GM12878 (cell line): ENCODE data around the gene PPP1R9B. TPM values are rescaled to one million over a fixed set of nuclear protein-coding genes. Genes with fewer than 3 reads are reported as not detected.

Source experiments
- ATAC-seq: fragments of 200-7000 bp; cut with Tn5 transposase; 3 replicates; pipeline ENCODE4 v1.9.1; 2020; ENCODE audit warnings: mild to moderate bottlenecking, moderate library complexity
- BruUV-seq: library from RNA; stranded (reverse); fragments of 400-500 nt; replicated peaks from 2 replicates; lab custom pipeline; 2021; lab: Mats Ljungman, UMichigan
- CTCF ChIA-PET: fragments of 300-600 bp; sonication (Branson Sonifier 250); formaldehyde crosslinking; extraction: SDS; loops from one replicate; lab custom pipeline; 2021; ENCODE audit warnings: inconsistent platforms; lab: Yijun Ruan, JAX
- POLR2A ChIA-PET: fragments of 350-600 bp; formaldehyde crosslinking; extraction: SDS; loops from one replicate; lab custom pipeline; 2021; ENCODE audit warnings: inconsistent platforms; lab: Charles Lee
- RAD21 ChIA-PET: fragments of 300-600 bp; sonication (Branson Sonifier 250); formaldehyde crosslinking; loops from one replicate; lab custom pipeline; 2023; ENCODE audit warnings: antibody characterized with exemption; ENCODE audit not compliant: unreplicated experiment; lab: Charles Lee
- SMC1A ChIA-PET: fragments of 300-600 bp; sonication (Branson Sonifier 250); formaldehyde crosslinking; loops from one replicate; lab custom pipeline; 2023; ENCODE audit not compliant: unreplicated experiment, uncharacterized antibody; lab: Charles Lee
- DNase-seq: peaks from one replicate; pipeline ENCODE4 v3.0.0-alpha.2; 2011; ENCODE audit warnings: low read depth, low spot score
- FAIRE-seq: peaks from 3 replicates; lab custom pipeline; 2011; peaks lifted over from hg19 to GRCh38; lab: Jason Lieb, UNC
- H2AFZ ChIP-seq: 2 replicates; pipeline ENCODE4 v1.6.0; 2011; ENCODE audit warnings: low read depth, low read length, control low read depth; ENCODE audit not compliant: control insufficient read depth
- H3K27ac ChIP-seq: 2 replicates; pipeline ENCODE4 v1.5.1; 2011; ENCODE audit warnings: control low read depth; ENCODE audit not compliant: control insufficient read depth, insufficient read depth
- H3K27me3 ChIP-seq, 2 experiments: replicated peaks in 1 of 2; 2 replicates each; pipeline versions ENCODE4 v1.6.0 to v1.6.1; 2011; ENCODE audit warnings: low read length in 1 of 2; ENCODE audit not compliant: control insufficient read depth in 2 of 2, insufficient read depth in 2 of 2
- H3K36me3 ChIP-seq, 2 experiments: 2 replicates each; pipeline ENCODE4 v1.5.1; 2011; ENCODE audit warnings: low read length in 1 of 2; ENCODE audit not compliant: control insufficient read depth in 2 of 2, insufficient read depth in 2 of 2
- H3K4me1 ChIP-seq: 2 replicates; pipeline ENCODE4 v1.6.1; 2011; ENCODE audit warnings: mild to moderate bottlenecking, low read length, moderate library complexity, mixed read lengths; ENCODE audit not compliant: control insufficient read depth, insufficient read depth
- H3K4me2 ChIP-seq: 2 replicates; pipeline ENCODE4 v1.6.0; 2011; ENCODE audit warnings: control low read depth; ENCODE audit not compliant: control insufficient read depth, insufficient read depth
- H3K4me3 ChIP-seq: fragments of 200-600 bp; sonication (generic); 2 replicates; pipeline ENCODE4 v1.5.1; 2016
- H3K79me2 ChIP-seq: 2 replicates; pipeline ENCODE4 v1.6.0; 2011; ENCODE audit warnings: low read length; ENCODE audit not compliant: control insufficient read depth, insufficient read depth
- H3K9ac ChIP-seq: 2 replicates; pipeline ENCODE4 v1.8.0; 2011; ENCODE audit warnings: low read length, control low read depth, mixed read lengths; ENCODE audit not compliant: control insufficient read depth, insufficient read depth
- H3K9me3 ChIP-seq: replicated peaks from 3 replicates; pipeline ENCODE4 v1.5.1; 2011; ENCODE audit warnings: mild to moderate bottlenecking, low read length; ENCODE audit not compliant: control insufficient read depth, insufficient read depth
- H4K20me1 ChIP-seq: 2 replicates; pipeline ENCODE4 v1.6.0; 2011; ENCODE audit not compliant: control insufficient read depth, insufficient read depth
- BCLAF1 ChIP-seq: fragments of 450-650 bp; IDR thresholded peaks from 2 replicates; pipeline ENCODE4 v1.6.1; 2017; ENCODE audit warnings: antibody characterized with exemption, mild to moderate bottlenecking, moderate library complexity
- BMI1 ChIP-seq: fragments of 450-650 bp; IDR thresholded peaks from 2 replicates; pipeline ENCODE4 v1.6.1; 2016; ENCODE audit warnings: mild to moderate bottlenecking, moderate library complexity, borderline replicate concordance
- CHD4 ChIP-seq: fragments of 200-600 bp; sonication (generic); IDR thresholded peaks from 2 replicates; pipeline ENCODE4 v1.6.1; 2016; ENCODE audit warnings: mild to moderate bottlenecking
- CREB1 ChIP-seq: IDR thresholded peaks from 2 replicates; pipeline ENCODE4 v1.6.1; 2012; ENCODE audit warnings: low read depth, mild to moderate bottlenecking, inconsistent platforms
- E2F8 ChIP-seq: fragments of 450-650 bp; IDR thresholded peaks from 2 replicates; pipeline ENCODE4 v1.6.1; 2018; ENCODE audit warnings: mild to moderate bottlenecking, low read depth, moderate library complexity; ENCODE audit not compliant: partially characterized antibody
- HDAC6 ChIP-seq: fragments of 200-600 bp; sonication (generic); IDR thresholded peaks from one replicate; pipeline ENCODE4 v1.8.0; 2017; ENCODE audit warnings: antibody characterized with exemption; ENCODE audit not compliant: unreplicated experiment
- MTA3 ChIP-seq: IDR thresholded peaks from 2 replicates; pipeline ENCODE4 v1.6.1; 2012; ENCODE audit warnings: low read length, inconsistent platforms, borderline replicate concordance
- POU2F2 ChIP-seq: IDR thresholded peaks from 3 replicates; pipeline ENCODE4 v1.6.1; 2011; ENCODE audit warnings: low read depth, mild to moderate bottlenecking, low read length, borderline replicate concordance
- TCF12 ChIP-seq: IDR thresholded peaks from 2 replicates; pipeline ENCODE4 v1.6.1; 2011; ENCODE audit warnings: low read depth, mild to moderate bottlenecking, low read length
- YY1 ChIP-seq: IDR thresholded peaks from 2 replicates; pipeline ENCODE4 v1.6.1; 2011; ENCODE audit warnings: low read depth, mild to moderate bottlenecking, low read length
- WGBS: methylation state at CpG from one replicate; pipeline ENCODE4 v1.1.6; 2016; ENCODE audit warnings: low lambda C conversion rate; ENCODE audit not compliant: insufficient replicate concordance, insufficient coverage; ENCODE audit errors: missing lambda C conversion rate; 5-methylcytosine and 5-hydroxymethylcytosine counted together
- in situ Hi-C: fragments of 300-500 bp; cut with MboI; formaldehyde crosslinking; loops from 9 replicates; pipeline ENCODE4 v1.14.3; 2018; ENCODE audit warnings: mixed read lengths
- intact Hi-C: fragments of 100-400 bp; cut with micrococcal nuclease; formaldehyde crosslinking; loops from one replicate; pipeline ENCODE4 v1.14.2; 2022; ENCODE audit not compliant: unreplicated experiment
- polyA plus RNA-seq, 11 experiments: library from polyadenylated mRNA; depleted of rRNA in 4 of 11; unstranded in 6 of 11; stranded (reverse) in 5 of 11; fragments of >200 nt; fragmentation: Nextera tagmentation in 4 of 11; fragmentation: Illumina TruSeq in 1 of 11; extraction: Ambion mirVana in 4 of 11; extraction: Trizol in 1 of 11; gene quantifications; 1 replicate in 1 of 11; 2 replicates in 10 of 11; pipeline versions ENCODE4 v1.2.1 to v1.2.3, GENCODE V29; 2011 to 2016; ENCODE audit warnings: inconsistent platforms in 2 of 11, missing spikeins in 2 of 11, low read depth in 1 of 11
- total RNA-seq, 4 experiments: library from RNA; depleted of rRNA in 3 of 4; stranded (reverse); fragments of >200 nt in 3 of 4; fragmentation: Illumina TruSeq in 1 of 4; extraction: Trizol in 1 of 4; gene quantifications; 2 replicates each; pipeline versions ENCODE4 v1.2.1 to v1.2.3, GENCODE V29; 2013 to 2021

Gene PPP1R9B
- total and polyA plus RNA-seq, 10 of the 15 experiments (the other 5 are each of a cell fraction or from before 2014, with no cell fraction given) = 0.20 to 107 (median 37.5) TPM

- H3K79me2 ChIP-seq = no peaks in the 10 kb centered on the region; the same call in 1 of the 2 replicates
- H4K20me1 ChIP-seq = no peaks in the 10 kb centered on the region
- CTCF ChIA-PET = interaction anchor here (1.6 to 10.1 kb wide), 2 partner anchors 9 to 19 kb away, joined by 3 to 514 read pairs; partner anchors contain the start of gene SGCA
- H3K27me3 ChIP-seq = no peaks in the 10 kb centered on the region
- RAD21 ChIA-PET = interaction anchor here (8.8 kb wide), 1 partner anchor 21 kb away, joined by 176 read pairs; no protein-coding TSS in a partner anchor
- H3K4me1 ChIP-seq = peaks cover 18% of the 10 kb centered on the region
- no peak for DNase-seq
- H3K4me2 ChIP-seq = no peak overlapping the region
- POLR2A ChIA-PET = no interaction called here
- in situ Hi-C loops = loop anchor here (10.0 kb wide), 1 partner anchor 104 kb away; no protein-coding TSS in a partner anchor
- H3K9ac ChIP-seq = no peak overlapping the region
- no peak overlapping the region for H2AFZ ChIP-seq
- H3K36me3 ChIP-seq = peaks cover 0 to 3% of the 10 kb centered on the region in 2 experiments; a peak in 2 of 4 replicates
- TF ChIP-seq CHD4 (no peak), BMI1 (peak; percentile 42; the same call in 1 of the 2 replicates)
- intact Hi-C loops = no loop called here
- H3K9me3 ChIP-seq = no peaks in the 10 kb centered on the region
- ATAC-seq = no peak
- FAIRE-seq = no peak
- no peak overlapping the region for H3K4me3 ChIP-seq
- SMC1A ChIA-PET = interaction anchor here (0.5 to 1.6 kb wide), 2 partner anchors 12 to 21 kb away, joined by 3 to 11 read pairs; no protein-coding TSS in a partner anchor
- 58% methylated on average over 8 of the region's 8 CpGs for WGBS
- BruUV-seq = no TSS peak
- no peak overlapping the region for H3K27ac ChIP-seq
Observed at GRCh38 chr17:50190603-50191358, 40.3 kb upstream of the PPP1R9B start.

GRCh38 chr17:50190293-50190602 is 39.8 kb upstream of the PPP1R9B start:
- peaks cover 0 to 6% of the 10 kb centered on the region in 2 experiments; a peak in 2 of 4 replicates for H3K36me3 ChIP-seq
- in situ Hi-C loops = loop anchor here (10.0 kb wide), 1 partner anchor 105 kb away; no protein-coding TSS in a partner anchor
- H3K27ac ChIP-seq = no peak overlapping the region
- POLR2A ChIA-PET = interaction anchor here (0.5 kb wide), 1 partner anchor 10 kb away, joined by 3 read pairs; no protein-coding TSS in a partner anchor
- H2AFZ ChIP-seq = no peak overlapping the region
- peaks cover 23% of the 10 kb centered on the region for H3K4me1 ChIP-seq
- no peaks in the 10 kb centered on the region for H3K9me3 ChIP-seq
- no peaks in the 10 kb centered on the region for H3K27me3 ChIP-seq
- CTCF ChIA-PET = interaction anchor here (1.6 to 10.1 kb wide), 2 partner anchors 10 to 19 kb away, joined by 3 to 514 read pairs; partner anchors contain the start of gene SGCA
- no peak for FAIRE-seq
- H4K20me1 ChIP-seq = no peaks in the 10 kb centered on the region
- no peaks in the 10 kb centered on the region; the same call in 1 of the 2 replicates for H3K79me2 ChIP-seq
- SMC1A ChIA-PET = interaction anchor here (0.5 kb wide), 1 partner anchor 12 kb away, joined by 3 read pairs; no protein-coding TSS in a partner anchor
- no TSS peak for BruUV-seq
- intact Hi-C loops = no loop called here
- ATAC-seq = no peak
- no peak overlapping the region for H3K4me3 ChIP-seq
- no peak for DNase-seq
- no peak overlapping the region for H3K9ac ChIP-seq
- WGBS = 70% methylated on average over 8 of the region's 8 CpGs
- H3K4me2 ChIP-seq = no peak overlapping the region
- RAD21 ChIA-PET = interaction anchor here (8.8 kb wide), 1 partner anchor 20 kb away, joined by 176 read pairs; no protein-coding TSS in a partner anchor
- no peak for TF ChIP-seq TCF12
- TF ChIP-seq MTA3 = no peak
- no peak for TF ChIP-seq HDAC6
- no peak for TF ChIP-seq CREB1
- TF ChIP-seq YY1 = no peak
- no peak for TF ChIP-seq E2F8
- no peak for TF ChIP-seq POU2F2
- TF ChIP-seq BCLAF1 = no peak
